ENCODE results near the gene TCEA2.

DNA sequence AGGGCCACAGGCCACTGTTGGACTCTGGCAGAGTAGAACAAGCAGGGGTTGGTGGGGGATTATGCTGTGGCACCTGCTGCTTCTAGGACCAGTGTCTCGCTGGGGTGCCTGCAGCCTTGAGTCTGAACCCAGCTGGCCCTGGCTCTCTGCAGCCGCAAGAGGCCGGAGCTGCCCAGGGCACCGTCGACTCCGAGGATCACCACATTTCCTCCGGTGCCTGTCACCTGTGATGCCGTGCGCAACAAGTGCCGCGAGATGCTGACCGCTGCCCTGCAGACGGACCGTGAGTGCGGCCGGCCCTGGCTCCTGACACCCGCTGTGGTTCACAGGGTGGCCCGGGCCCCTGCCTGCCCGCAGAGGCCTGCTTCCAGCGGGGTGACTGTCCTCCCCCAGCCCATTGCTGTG is 6.2 kb downstream of the TCEA2 start:
- TF ChIP-seq, protein P1, sequence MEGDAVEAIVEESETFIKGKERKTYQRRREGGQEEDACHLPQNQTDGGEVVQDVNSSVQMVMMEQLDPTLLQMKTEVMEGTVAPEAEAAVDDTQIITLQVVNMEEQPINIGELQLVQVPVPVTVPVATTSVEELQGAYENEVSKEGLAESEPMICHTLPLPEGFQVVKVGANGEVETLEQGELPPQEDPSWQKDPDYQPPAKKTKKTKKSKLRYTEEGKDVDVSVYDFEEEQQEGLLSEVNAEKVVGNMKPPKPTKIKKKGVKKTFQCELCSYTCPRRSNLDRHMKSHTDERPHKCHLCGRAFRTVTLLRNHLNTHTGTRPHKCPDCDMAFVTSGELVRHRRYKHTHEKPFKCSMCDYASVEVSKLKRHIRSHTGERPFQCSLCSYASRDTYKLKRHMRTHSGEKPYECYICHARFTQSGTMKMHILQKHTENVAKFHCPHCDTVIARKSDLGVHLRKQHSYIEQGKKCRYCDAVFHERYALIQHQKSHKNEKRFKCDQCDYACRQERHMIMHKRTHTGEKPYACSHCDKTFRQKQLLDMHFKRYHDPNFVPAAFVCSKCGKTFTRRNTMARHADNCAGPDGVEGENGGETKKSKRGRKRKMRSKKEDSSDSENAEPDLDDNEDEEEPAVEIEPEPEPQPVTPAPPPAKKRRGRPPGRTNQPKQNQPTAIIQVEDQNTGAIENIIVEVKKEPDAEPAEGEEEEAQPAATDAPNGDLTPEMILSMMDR (IDR thresholded peaks at IDR 0.05; ENCODE audit: poor library complexity, severe bottlenecking) = no peak
- TF ChIP-seq TAF1 (IDR thresholded peaks at IDR 0.05; ENCODE audit: low read depth) (no peak), EZH2 (IDR thresholded peaks at IDR 0.05; ENCODE audit: borderline replicate concordance, insufficient read depth, low read length, poor library complexity, severe bottlenecking) (no peak), RAD21 (conservative IDR thresholded peaks at IDR 0.05) (no peak), POLR2AphosphoS5 (IDR thresholded peaks at IDR 0.05) (no peak), SMC3 (conservative IDR thresholded peaks at IDR 0.05; ENCODE audit: poor library complexity) (no peak)
- TF ChIP-seq, protein P2, sequence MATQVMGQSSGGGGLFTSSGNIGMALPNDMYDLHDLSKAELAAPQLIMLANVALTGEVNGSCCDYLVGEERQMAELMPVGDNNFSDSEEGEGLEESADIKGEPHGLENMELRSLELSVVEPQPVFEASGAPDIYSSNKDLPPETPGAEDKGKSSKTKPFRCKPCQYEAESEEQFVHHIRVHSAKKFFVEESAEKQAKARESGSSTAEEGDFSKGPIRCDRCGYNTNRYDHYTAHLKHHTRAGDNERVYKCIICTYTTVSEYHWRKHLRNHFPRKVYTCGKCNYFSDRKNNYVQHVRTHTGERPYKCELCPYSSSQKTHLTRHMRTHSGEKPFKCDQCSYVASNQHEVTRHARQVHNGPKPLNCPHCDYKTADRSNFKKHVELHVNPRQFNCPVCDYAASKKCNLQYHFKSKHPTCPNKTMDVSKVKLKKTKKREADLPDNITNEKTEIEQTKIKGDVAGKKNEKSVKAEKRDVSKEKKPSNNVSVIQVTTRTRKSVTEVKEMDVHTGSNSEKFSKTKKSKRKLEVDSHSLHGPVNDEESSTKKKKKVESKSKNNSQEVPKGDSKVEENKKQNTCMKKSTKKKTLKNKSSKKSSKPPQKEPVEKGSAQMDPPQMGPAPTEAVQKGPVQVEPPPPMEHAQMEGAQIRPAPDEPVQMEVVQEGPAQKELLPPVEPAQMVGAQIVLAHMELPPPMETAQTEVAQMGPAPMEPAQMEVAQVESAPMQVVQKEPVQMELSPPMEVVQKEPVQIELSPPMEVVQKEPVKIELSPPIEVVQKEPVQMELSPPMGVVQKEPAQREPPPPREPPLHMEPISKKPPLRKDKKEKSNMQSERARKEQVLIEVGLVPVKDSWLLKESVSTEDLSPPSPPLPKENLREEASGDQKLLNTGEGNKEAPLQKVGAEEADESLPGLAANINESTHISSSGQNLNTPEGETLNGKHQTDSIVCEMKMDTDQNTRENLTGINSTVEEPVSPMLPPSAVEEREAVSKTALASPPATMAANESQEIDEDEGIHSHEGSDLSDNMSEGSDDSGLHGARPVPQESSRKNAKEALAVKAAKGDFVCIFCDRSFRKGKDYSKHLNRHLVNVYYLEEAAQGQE (IDR thresholded peaks at IDR 0.05; ENCODE audit: borderline replicate concordance) = no peak
